Measurements from ENCODE around the gene SLC16A12. TPM values are rescaled to one million over a fixed set of nuclear protein-coding genes. Genes with fewer than 3 reads are reported as not detected.
"Not testable (repeated sequence)": the region's sequence is repeated elsewhere in the genome, so short reads cannot be mapped to it uniquely, and the experiment has no call there.

Gene SLC16A12
- total and polyA plus RNA-seq, 2 experiments from 2014 or later, result 5.7 to 5.9 TPM

- TF ChIP-seq EZH2phosphoT487 (IDR thresholded peaks at IDR 0.05; ENCODE audit: low read depth, severe bottlenecking, unreplicated experiment) (no peak), EZH2 (IDR thresholded peaks at IDR 0.05; ENCODE audit: borderline replicate concordance) (no peak), CTCF (IDR thresholded peaks at IDR 0.05; ENCODE audit: poor library complexity) (no peak)
- Histone ChIP-seq H3K4me3 (peak within 1 kb of the TSS; percentile 46), H2AFZ (peak within 1 kb of the TSS; percentile 56), H3K4me2 (peak within 1 kb of the TSS; percentile 93), H3K79me2 (peaks cover 32% of the 10 kb centered on the region), H4K20me1 (ENCODE audit: insufficient read depth, poor library complexity, severe bottlenecking) (no peaks in the 10 kb centered on the region), H3K27me3 (no peaks in the 10 kb centered on the region), H3K4me1 (ENCODE audit: insufficient read depth) (no peaks in the 10 kb centered on the region), H3K36me3 (replicated peaks; ENCODE audit: insufficient read depth, low read depth) (no peaks in the 10 kb centered on the region), H3K9me2 (replicated peaks; ENCODE audit: insufficient read depth) (no peaks in the 10 kb centered on the region), H3K27ac (peak within 1 kb of the TSS; percentile 95), H3K9me3 (ENCODE audit: low read depth) (no peaks in the 10 kb centered on the region)
- DNase-seq (ENCODE audit: low spot score), result peak; percentile 85
- 1% methylated on average over 45 of the region's 48 CpGs for WGBS (ENCODE audit: low lambda C conversion rate, missing lambda C conversion rate)
Measured at GRCh38 chr10:89414146-89414878, 121.1 kb downstream of the SLC16A12 start, which contains the start of gene IFIT5. Gene IFIT5, plus strand, starts transcription at chr10:89414568. Its CDS starts 231 bp downstream, at chr10:89414799.

DNA sequence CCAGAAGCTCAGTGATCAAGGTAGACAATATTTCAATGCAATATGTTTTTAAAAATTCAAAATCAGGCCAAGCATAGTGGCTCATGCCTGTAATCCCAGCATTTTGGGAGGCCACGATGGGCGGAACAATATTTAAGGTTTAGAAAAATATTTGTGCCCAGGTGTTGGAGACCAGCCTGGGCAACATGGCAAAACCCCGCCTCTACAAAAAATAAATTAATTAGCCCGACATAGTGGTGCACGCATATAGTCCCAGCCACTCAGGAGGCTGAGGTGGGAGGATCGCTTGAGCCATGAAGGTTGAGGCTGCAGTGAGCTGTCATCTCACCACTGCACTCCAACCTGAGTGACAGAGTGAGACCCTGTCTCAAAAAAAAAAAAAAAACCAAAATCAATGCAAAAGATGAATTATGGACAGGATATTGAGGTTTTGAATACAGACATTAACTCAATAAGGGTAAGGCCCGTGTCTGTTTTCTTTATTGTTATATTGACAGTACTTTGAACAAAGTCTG, 121.9 kb downstream of the SLC16A12 start:
- peak overlapping the region; percentile 46 for H3K4me3 ChIP-seq
- H2AFZ ChIP-seq, result peak overlapping the region; percentile 56
- WGBS (ENCODE audit: low lambda C conversion rate, missing lambda C conversion rate), result 93% methylated on average over 7 of the region's 7 CpGs

DNA sequence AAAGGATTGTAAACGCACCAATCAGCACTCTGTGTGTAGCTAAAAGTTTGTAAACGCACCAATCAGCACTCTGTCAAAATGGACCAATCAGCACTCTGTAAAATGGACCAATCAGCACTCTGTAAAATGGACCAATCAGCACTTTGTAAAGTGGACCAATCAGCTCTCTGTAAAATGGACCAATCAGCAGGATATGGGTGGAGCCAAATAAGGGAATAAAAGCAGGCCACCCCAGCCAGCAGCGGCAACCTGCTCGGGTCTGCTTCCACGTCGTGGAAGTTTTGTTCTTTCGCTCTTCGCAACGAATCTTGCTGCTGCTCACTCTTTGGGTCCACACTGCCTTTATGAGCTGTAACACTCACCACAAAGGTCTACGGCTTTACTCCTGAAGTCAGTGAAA, 123.1 kb downstream of the SLC16A12 start:
- H3K36me3 ChIP-seq (replicated peaks; ENCODE audit: insufficient read depth, low read depth); H2AFZ ChIP-seq: not testable (repeated sequence)

More for the DNA sequence above, 121.9 kb downstream of the SLC16A12 start:
- DNase-seq (ENCODE audit: low spot score), result no peak
- Histone ChIP-seq H3K9me3 (ENCODE audit: low read depth) (no peaks in the 10 kb centered on the region), H3K79me2 (peaks cover 32% of the 10 kb centered on the region), H3K27ac (peak overlapping the region; percentile 95), H3K27me3 (no peaks in the 10 kb centered on the region), H3K9me2 (replicated peaks; ENCODE audit: insufficient read depth) (no peaks in the 10 kb centered on the region), H3K4me2 (peak overlapping the region; percentile 93), H3K4me1 (ENCODE audit: insufficient read depth) (no peaks in the 10 kb centered on the region), H3K36me3 (replicated peaks; ENCODE audit: insufficient read depth, low read depth) (no peaks in the 10 kb centered on the region), H4K20me1 (ENCODE audit: insufficient read depth, poor library complexity, severe bottlenecking) (no peaks in the 10 kb centered on the region)
- TF ChIP-seq EZH2 (IDR thresholded peaks at IDR 0.05; ENCODE audit: borderline replicate concordance) (no peak), EZH2phosphoT487 (IDR thresholded peaks at IDR 0.05; ENCODE audit: low read depth, severe bottlenecking, unreplicated experiment) (no peak), CTCF (IDR thresholded peaks at IDR 0.05; ENCODE audit: poor library complexity) (no peak)

DNA sequence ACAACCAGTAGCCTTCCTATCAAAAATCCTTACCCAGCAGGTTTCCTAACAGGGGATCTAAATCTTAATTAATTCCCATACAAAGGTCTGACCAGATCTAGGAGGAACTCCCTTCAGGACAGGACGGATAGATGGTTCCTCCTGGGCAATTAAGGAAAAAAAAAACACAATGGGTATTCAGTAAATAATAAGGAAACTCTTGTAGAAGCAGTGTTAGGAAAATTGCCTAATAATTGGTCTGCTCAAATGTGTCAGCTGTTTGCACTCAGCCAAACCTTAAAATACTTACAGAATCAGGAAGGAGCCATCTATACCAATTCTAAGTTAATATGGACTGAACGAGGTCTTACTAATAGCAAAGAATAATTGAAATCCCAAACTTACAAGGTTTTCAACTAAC, 124.3 kb downstream of the SLC16A12 start:
- not testable (repeated sequence) for H2AFZ ChIP-seq; H3K9me2 ChIP-seq (replicated peaks; ENCODE audit: insufficient read depth); H4K20me1 ChIP-seq (ENCODE audit: insufficient read depth, poor library complexity, severe bottlenecking); H3K4me2 ChIP-seq; H3K9me3 ChIP-seq (ENCODE audit: low read depth); H3K4me3 ChIP-seq; H3K4me1 ChIP-seq (ENCODE audit: insufficient read depth); H3K27ac ChIP-seq; H3K27me3 ChIP-seq; H3K36me3 ChIP-seq (replicated peaks; ENCODE audit: insufficient read depth, low read depth); DNase-seq (ENCODE audit: low spot score)
- 90% methylated on average over 2 of the region's 2 CpGs for WGBS (ENCODE audit: low lambda C conversion rate, missing lambda C conversion rate)
- peaks cover 19% of the 10 kb centered on the region for H3K79me2 ChIP-seq

More for the DNA sequence above, 123.1 kb downstream of the SLC16A12 start:
- WGBS (ENCODE audit: low lambda C conversion rate, missing lambda C conversion rate), result 82% methylated on average over 10 of the region's 10 CpGs
- H3K9me3 ChIP-seq (ENCODE audit: low read depth); H3K27me3 ChIP-seq; DNase-seq (ENCODE audit: low spot score); H3K4me3 ChIP-seq; H3K4me1 ChIP-seq (ENCODE audit: insufficient read depth); H4K20me1 ChIP-seq (ENCODE audit: insufficient read depth, poor library complexity, severe bottlenecking); H3K27ac ChIP-seq; H3K9me2 ChIP-seq (replicated peaks; ENCODE audit: insufficient read depth); H3K4me2 ChIP-seq: not testable (repeated sequence)
- peaks cover 30% of the 10 kb centered on the region for H3K79me2 ChIP-seq

- not testable (repeated sequence) for H3K4me1 ChIP-seq (ENCODE audit: insufficient read depth); H3K27ac ChIP-seq; H3K27me3 ChIP-seq; DNase-seq (ENCODE audit: low spot score); H3K9me3 ChIP-seq (ENCODE audit: low read depth); H3K9me2 ChIP-seq (replicated peaks; ENCODE audit: insufficient read depth); H3K4me2 ChIP-seq; H2AFZ ChIP-seq; H3K36me3 ChIP-seq (replicated peaks; ENCODE audit: insufficient read depth, low read depth); H3K4me3 ChIP-seq; H4K20me1 ChIP-seq (ENCODE audit: insufficient read depth, poor library complexity, severe bottlenecking)
- H3K79me2 ChIP-seq, result peaks cover 13% of the 10 kb centered on the region
- WGBS (ENCODE audit: low lambda C conversion rate, missing lambda C conversion rate), result 89% methylated on average over 5 of the region's 5 CpGs
Measured at GRCh38 chr10:89410551-89410950, 124.8 kb downstream of the SLC16A12 start.

DNA sequence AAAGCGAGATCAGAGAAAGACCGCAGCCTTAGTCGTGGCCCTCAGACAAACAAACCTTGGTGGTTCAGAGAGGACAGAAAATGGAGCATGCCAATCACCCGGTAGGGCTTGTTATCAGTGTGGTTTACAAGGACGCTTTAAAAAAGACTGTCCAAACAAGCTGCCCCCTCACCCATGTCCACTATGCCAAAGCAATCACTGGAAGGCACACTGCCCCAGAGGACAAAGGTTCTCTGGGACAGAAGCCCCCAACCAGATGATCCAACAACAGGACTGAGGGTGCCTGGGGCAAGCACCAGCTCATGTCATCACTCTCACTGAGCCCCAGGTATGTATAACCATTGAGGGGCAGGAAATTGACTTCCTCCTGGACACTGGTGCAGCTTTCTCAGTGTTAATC, 126.1 kb downstream of the SLC16A12 start:
- not testable (repeated sequence) for H3K36me3 ChIP-seq (replicated peaks; ENCODE audit: insufficient read depth, low read depth); H3K27ac ChIP-seq; H3K79me2 ChIP-seq; H3K4me3 ChIP-seq; H3K4me1 ChIP-seq (ENCODE audit: insufficient read depth); H3K9me3 ChIP-seq (ENCODE audit: low read depth); H3K9me2 ChIP-seq (replicated peaks; ENCODE audit: insufficient read depth); DNase-seq (ENCODE audit: low spot score); H3K4me2 ChIP-seq; H3K27me3 ChIP-seq; H2AFZ ChIP-seq; H4K20me1 ChIP-seq (ENCODE audit: insufficient read depth, poor library complexity, severe bottlenecking)
- WGBS (ENCODE audit: low lambda C conversion rate, missing lambda C conversion rate), result 87% methylated on average over 5 of the region's 5 CpGs

DNA sequence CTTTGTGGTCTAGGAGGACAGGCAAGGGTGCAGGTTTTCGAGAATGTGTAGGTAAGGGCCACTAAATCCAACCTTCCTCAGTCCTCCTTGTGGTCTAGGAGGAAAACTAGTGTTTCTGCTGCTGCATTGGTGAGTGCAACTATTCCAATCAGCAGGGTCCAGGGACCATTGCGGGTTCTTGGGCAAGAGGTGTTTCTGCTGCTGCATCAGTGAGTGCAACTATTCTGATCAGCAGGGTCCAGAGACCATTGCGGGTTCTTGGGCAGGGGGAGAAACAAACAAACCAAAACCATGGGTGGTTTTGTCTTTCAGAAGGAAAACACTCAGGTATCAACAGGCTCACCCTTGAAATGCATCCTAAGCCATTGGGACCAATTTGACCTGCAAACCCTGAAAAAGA, 127.6 kb downstream of the SLC16A12 start:
- not testable (repeated sequence) for H4K20me1 ChIP-seq (ENCODE audit: insufficient read depth, poor library complexity, severe bottlenecking); H3K36me3 ChIP-seq (replicated peaks; ENCODE audit: insufficient read depth, low read depth); H3K9me2 ChIP-seq (replicated peaks; ENCODE audit: insufficient read depth); H3K4me1 ChIP-seq (ENCODE audit: insufficient read depth); H3K79me2 ChIP-seq; H2AFZ ChIP-seq; DNase-seq (ENCODE audit: low spot score); H3K4me2 ChIP-seq; H3K4me3 ChIP-seq; H3K9me3 ChIP-seq (ENCODE audit: low read depth); H3K27ac ChIP-seq; H3K27me3 ChIP-seq
- 96% methylated on average over 3 of the region's 3 CpGs for WGBS (ENCODE audit: low lambda C conversion rate, missing lambda C conversion rate)

All from hepatocyte (in vitro differentiated cells).